Testis (tissue), 3 donors: ENCODE results near the gene CTNS. TPM values are rescaled to one million over a fixed set of nuclear protein-coding genes. Genes with fewer than 3 reads are reported as not detected.

Experiments
- DNase-seq: peaks from one replicate; pipeline ENCODE4 v3.0.0-alpha.2; 2019
- H3K27ac ChIP-seq, 2 donors: fragments of 200-600 bp; sonication (generic); one replicate each; pipeline ENCODE4 v1.5.1; 2019
- H3K27me3 ChIP-seq: fragments of 200-600 bp; sonication (generic); one replicate; pipeline ENCODE4 v1.5.1; 2019
- H3K36me3 ChIP-seq: fragments of 200-600 bp; sonication (generic); one replicate; pipeline ENCODE4 v1.5.1; 2017; ENCODE audit warnings: low read depth; ENCODE audit errors: missing control alignments
- H3K4me1 ChIP-seq: fragments of 200-600 bp; sonication (generic); one replicate; pipeline ENCODE4 v1.5.1; 2019
- H3K4me3 ChIP-seq, 2 donors: fragments of 200-600 bp; sonication (generic); one replicate each; pipeline ENCODE4 v1.5.1; 2017 to 2019
- H3K9me3 ChIP-seq: fragments of 200-600 bp; sonication (generic); one replicate; pipeline ENCODE4 v1.5.1; 2017
- CTCF ChIP-seq, 3 experiments: fragments of 450-650 bp in 2 of 3; fragments of 200-600 bp in 1 of 3; sonication (generic) in 1 of 3; IDR thresholded peaks; one replicate each; pipeline ENCODE4 v1.5.1; 2016 to 2019; ENCODE audit warnings: antibody characterized with exemption in 3 of 3, mild to moderate bottlenecking in 2 of 3, moderate library complexity in 1 of 3
- POLR2A ChIP-seq: fragments of 450-650 bp; IDR thresholded peaks from one replicate; pipeline ENCODE4 v1.6.1; 2017; ENCODE audit warnings: antibody characterized with exemption, mild to moderate bottlenecking, moderate library complexity
- WGBS, 2 donors: methylation state at CpG; one replicate each; pipeline ENCODE4 v1.1.5; 2018; 5-methylcytosine and 5-hydroxymethylcytosine counted together
- intact Hi-C: fragments of 100-400 bp; cut with DNase I; formaldehyde crosslinking; loops from one replicate; pipeline ENCODE4 v1.15.1; 2023; ENCODE audit warnings: low total_unique reads
- polyA plus RNA-seq: library from polyadenylated mRNA; stranded (reverse); fragments of 350-450 nt; fragmentation: Illumina TruSeq; extraction: RNeasy Lipid Tissue Mini Kit (QIAGEN cat#74804); gene quantifications from one replicate; pipeline ENCODE4 v1.2.3, GENCODE V29; 2014; ENCODE audit warnings: low read depth, low replicate concordance; ENCODE audit not compliant: insufficient read depth
- total RNA-seq, 2 donors: library from RNA; depleted of rRNA; stranded (reverse); fragments of >200 nt; gene quantifications; one replicate each; pipeline ENCODE4 v1.2.3, GENCODE V29; 2016

CTNS gene
- total and polyA plus RNA-seq, 3 donors from 2014 or later, result 43.8 to 57.3 (median 50.4) TPM

- TF ChIP-seq CTCF (IDR thresholded peaks at IDR 0.05) (no peak), POLR2A (no peak)
- Histone ChIP-seq H3K27me3 (no peaks in the 10 kb centered on the region), H3K4me3 (no peak overlapping the region), H3K27ac (peak overlapping the region in 1 of 2 donors; percentile 63), H3K36me3 (no peaks in the 10 kb centered on the region), H3K9me3 (no peaks in the 10 kb centered on the region), H3K4me1 (peaks cover 34% of the 10 kb centered on the region)
- intact Hi-C loops, result no loop called here
- no peak for DNase-seq
- WGBS, 2 donors, result 74 to 83% methylated on average over 4 to 6 of the region's 6 CpGs
These were observed 30.0 kb downstream of the CTNS start for GRCh38 chr17:3666516-3666915.

GRCh38 chr17:3667366-3668278, 31.1 kb downstream of the CTNS start:
- peak overlapping the region; percentile 83 to 91 for H3K4me3 ChIP-seq
- 4 to 6% methylated on average over 18 to 39 of the region's 39 CpGs for WGBS, 2 donors
- peaks cover 29% of the 10 kb centered on the region for H3K4me1 ChIP-seq
- DNase-seq, result peak; percentile 86
- TF ChIP-seq POLR2A (no peak), CTCF (IDR thresholded peaks at IDR 0.05) (no peak)
- H3K27me3 ChIP-seq, result no peaks in the 10 kb centered on the region
- intact Hi-C loops, result no loop called here
- no peaks in the 10 kb centered on the region for H3K9me3 ChIP-seq
- H3K27ac ChIP-seq, result peak overlapping the region; percentile 60 to 94
- H3K36me3 ChIP-seq, result no peaks in the 10 kb centered on the region

GRCh38 chr17:3668279-3669084, 31.9 kb downstream of the CTNS start, which contains the start of the genes EMC6 and TAX1BP3:
Gene EMC6, plus strand, starts transcription at chr17:3668812. Its CDS starts 335 bp downstream, at chr17:3669147.
Gene TAX1BP3, minus strand, starts transcription at chr17:3668578. Its CDS starts 52 bp downstream, at chr17:3668526.
- no peaks in the 10 kb centered on the region for H3K9me3 ChIP-seq
- H3K27ac ChIP-seq, result peak within 1 kb of the TSS; percentile 66 to 94
- TF ChIP-seq CTCF (IDR thresholded peaks at IDR 0.05) (no peak), POLR2A (peak; percentile 35)
- WGBS, 2 donors, result 0 to 2% methylated on average over 12 to 70 of the region's 89 CpGs
- peak; percentile 99 for DNase-seq
- intact Hi-C loops, result no loop called here
- H3K27me3 ChIP-seq, result no peaks in the 10 kb centered on the region
- H3K4me3 ChIP-seq, result peak within 1 kb of the TSS; percentile 83 to 91
- no peaks in the 10 kb centered on the region for H3K36me3 ChIP-seq
- peaks cover 23% of the 10 kb centered on the region for H3K4me1 ChIP-seq

GRCh38 chr17:3669085-3669347, 32.5 kb downstream of the CTNS start:
- intact Hi-C loops, result no loop called here
- 0 to 1% methylated on average over 25 to 27 of the region's 32 CpGs for WGBS, 2 donors

More at GRCh38 chr17:3669085-3669347, 32.5 kb downstream of the CTNS start:
- Histone ChIP-seq H3K9me3 (no peaks in the 10 kb centered on the region), H3K4me3 (peak overlapping the region; percentile 83 to 91), H3K27me3 (no peaks in the 10 kb centered on the region), H3K4me1 (peaks cover 20% of the 10 kb centered on the region), H3K36me3 (no peaks in the 10 kb centered on the region), H3K27ac (peak overlapping the region; percentile 66)
- TF ChIP-seq POLR2A, result no peak
- no peak for TF ChIP-seq CTCF (IDR thresholded peaks at IDR 0.05)
- no peak for DNase-seq
